IMR-90 (cell line): Measurements from ENCODE around the gene GPR183. TPM values are rescaled to one million over a fixed set of nuclear protein-coding genes. Genes with fewer than 3 reads are reported as not detected.

Source experiments
- ATAC-seq: fragments of 200-7000 bp; cut with Tn5 transposase; 2 replicates; pipeline ENCODE4 v1.9.1; 2020; ENCODE audit warnings: low read depth, mild to moderate bottlenecking, moderate library complexity
- BruUV-seq: library from RNA; stranded (reverse); fragments of 400-500 nt; replicated peaks from 2 replicates; lab custom pipeline; 2021; lab: Mats Ljungman, UMichigan
- CTCF ChIA-PET: fragments of 300-600 bp; formaldehyde crosslinking; extraction: SDS; loops from one replicate; lab custom pipeline; 2021; ENCODE audit warnings: antibody characterized with exemption; lab: Yijun Ruan, JAX
- POLR2A ChIA-PET: fragments of 300-600 bp; sonication (Branson Sonifier 250); formaldehyde crosslinking; loops from one replicate; lab custom pipeline; 2022; ENCODE audit warnings: antibody characterized with exemption; ENCODE audit not compliant: unreplicated experiment; lab: Charles Lee
- DNase-seq: peaks from one replicate; pipeline ENCODE4 v3.0.0; 2013
- H2AFZ ChIP-seq: replicated peaks from 2 replicates; pipeline ENCODE3; 2013; ENCODE audit warnings: low read length, mild to moderate bottlenecking; ENCODE audit not compliant: poor library complexity
- H2AK5ac ChIP-seq: 2 replicates; pipeline ENCODE4 v1.6.1; 2013; ENCODE audit warnings: low read depth, low read length, inconsistent platforms
- H2AK9ac ChIP-seq: replicated peaks from 2 replicates; pipeline ENCODE3; 2013; ENCODE audit warnings: mild to moderate bottlenecking, low read depth, low read length, moderate library complexity; ENCODE audit not compliant: poor library complexity
- H2BK120ac ChIP-seq: 2 replicates; pipeline ENCODE4 v1.6.1; 2013; ENCODE audit warnings: low read depth, low read length, inconsistent platforms
- H2BK15ac ChIP-seq: 3 replicates; pipeline ENCODE4 v1.6.1; 2013; ENCODE audit warnings: low read depth, low read length, inconsistent platforms
- H2BK20ac ChIP-seq: 2 replicates; pipeline ENCODE4 v1.6.1; 2013; ENCODE audit warnings: low read depth, mild to moderate bottlenecking, inconsistent platforms, low read length, moderate library complexity
- H2BK5ac ChIP-seq: 2 replicates; pipeline ENCODE4 v1.6.1; 2013; ENCODE audit warnings: mild to moderate bottlenecking, low read depth, low read length, inconsistent platforms; ENCODE audit not compliant: poor library complexity, severe bottlenecking
- H3K14ac ChIP-seq: replicated peaks from 2 replicates; pipeline ENCODE4 v1.6.1; 2013; ENCODE audit warnings: low read depth, low read length, inconsistent platforms
- H3K18ac ChIP-seq: 2 replicates; pipeline ENCODE4 v1.6.1; 2013; ENCODE audit warnings: low read depth, low read length, control low read depth
- H3K23ac ChIP-seq: 2 replicates; pipeline ENCODE4 v1.6.1; 2013; ENCODE audit warnings: low read depth, low read length, inconsistent platforms
- H3K27ac ChIP-seq: 2 replicates; pipeline ENCODE4 v1.5.1; 2013; ENCODE audit warnings: mild to moderate bottlenecking, control low read depth, low read length; ENCODE audit not compliant: insufficient read depth
- H3K27me3 ChIP-seq: 2 replicates; pipeline ENCODE4 v1.6.1; 2013; ENCODE audit warnings: low read length; ENCODE audit not compliant: control insufficient read depth, insufficient read depth
- H3K36me3 ChIP-seq: 2 replicates; pipeline ENCODE4 v1.6.1; 2013; ENCODE audit warnings: low read length, mixed read lengths; ENCODE audit not compliant: control insufficient read depth, insufficient read depth
- H3K4ac ChIP-seq: 2 replicates; pipeline ENCODE4 v1.6.1; 2013; ENCODE audit warnings: low read depth, low read length, inconsistent platforms
- H3K4me1 ChIP-seq: 2 replicates; pipeline ENCODE4 v1.6.1; 2013; ENCODE audit warnings: low read length, mixed read lengths; ENCODE audit not compliant: control insufficient read depth, insufficient read depth
- H3K4me2 ChIP-seq: 2 replicates; pipeline ENCODE4 v1.6.1; 2013; ENCODE audit warnings: low read depth, mild to moderate bottlenecking, control low read depth, low read length, moderate library complexity
- H3K4me3 ChIP-seq: 2 replicates; pipeline ENCODE4 v1.5.1; 2013; ENCODE audit warnings: low read depth, mild to moderate bottlenecking, control low read depth, low read length, moderate library complexity; ENCODE audit not compliant: insufficient read depth
- H3K56ac ChIP-seq: 2 replicates; pipeline ENCODE4 v1.6.1; 2013; ENCODE audit warnings: low read length, inconsistent platforms; ENCODE audit not compliant: insufficient read depth; ENCODE audit errors: extremely low read depth
- H3K79me1 ChIP-seq, 2 experiments: 2 replicates each; pipeline ENCODE4 v1.6.1; 2013; ENCODE audit warnings: low read length in 2 of 2, inconsistent platforms in 1 of 2, low read depth in 1 of 2
- H3K9ac ChIP-seq: 2 replicates; pipeline ENCODE4 v1.6.1; 2013; ENCODE audit warnings: low read depth, low read length, control low read depth
- H3K9me1 ChIP-seq: 2 replicates; pipeline ENCODE4 v1.6.1; 2013; ENCODE audit warnings: low read length, inconsistent platforms; ENCODE audit not compliant: insufficient read depth
- H3K9me3 ChIP-seq: 2 replicates; pipeline ENCODE4 v1.6.1; 2013; ENCODE audit warnings: low read length; ENCODE audit not compliant: control insufficient read depth, insufficient read depth
- H4K20me1 ChIP-seq: 2 replicates; pipeline ENCODE4 v1.6.1; 2013; ENCODE audit warnings: low read length, inconsistent platforms; ENCODE audit not compliant: insufficient read depth
- H4K5ac ChIP-seq: 2 replicates; pipeline ENCODE4 v1.6.1; 2013; ENCODE audit warnings: mild to moderate bottlenecking, low read depth, low read length, control low read depth
- H4K8ac ChIP-seq, 2 experiments: 2 replicates each; pipeline ENCODE4 v1.6.1; 2013; ENCODE audit warnings: low read depth in 2 of 2, low read length in 2 of 2, control low read depth in 1 of 2, inconsistent platforms in 1 of 2
- H4K91ac ChIP-seq: 2 replicates; pipeline ENCODE4 v1.6.1; 2013; ENCODE audit warnings: low read depth, low read length, inconsistent platforms; ENCODE audit not compliant: insufficient read depth
- SMC3 ChIP-seq: fragments of 150-350 bp; IDR thresholded peaks from 2 replicates; pipeline ENCODE4 v1.6.1; 2016; ENCODE audit warnings: low read depth, mild to moderate bottlenecking, antibody characterized with exemption, low read length, moderate library complexity
- WGBS, 2 experiments: methylation state at CpG; one replicate each; pipeline versions ENCODE4 v1.1.5 to v1.1.7; 2013; ENCODE audit warnings: missing lambda C conversion rate in 2 of 2; ENCODE audit not compliant: insufficient read length in 1 of 2; ENCODE audit errors: extremely low coverage in 2 of 2; 5-methylcytosine and 5-hydroxymethylcytosine counted together
- dilution Hi-C: fragments of 300-500 bp; cut with HindIII; formaldehyde crosslinking; loops from one replicate; pipeline ENCODE4 v1.14.3; 2018; ENCODE audit warnings: low sequenced_read_pairs; ENCODE audit not compliant: unreplicated experiment
- in situ Hi-C: fragments of 300-500 bp; cut with MboI; formaldehyde crosslinking; loops from 3 replicates; pipeline ENCODE4 v1.14.3; 2019; ENCODE audit warnings: low sequenced_read_pairs, inconsistent platforms, mixed read lengths
- intact Hi-C: fragments of 100-400 bp; cut with micrococcal nuclease; formaldehyde crosslinking; loops from 2 replicates; pipeline ENCODE4 v1.10.0; 2022
- polyA plus RNA-seq, 3 experiments: library from polyadenylated mRNA; depleted of rRNA; stranded (reverse); fragments of >200 nt; gene quantifications; 2 replicates each; pipeline ENCODE4 v1.2.3, GENCODE V29; 2012; ENCODE audit warnings: low replicate concordance in 1 of 3
- total RNA-seq: library from RNA; depleted of rRNA; stranded (reverse); fragments of >200 nt; gene quantifications from 2 replicates; pipeline ENCODE4 v1.2.3, GENCODE V29; 2012

GPR183 gene
- total and polyA plus RNA-seq, 2 of the 4 experiments (the other 2 are of a cell fraction) = 0.18 to 0.31 TPM

- no peak overlapping the region for H2BK5ac ChIP-seq
- no TSS peak for BruUV-seq
- ChIA-PET POLR2A (no interaction called here), CTCF (interaction anchor here (0.7 kb wide), 1 partner anchor 218 kb away, joined by 3 read pairs; no protein-coding TSS in a partner anchor)
- H3K4me1 ChIP-seq = peaks cover 5% of the 10 kb centered on the region
- no peak overlapping the region for H3K27ac ChIP-seq
- WGBS, 2 experiments = 80% methylated on average over 1 of the region's 4 CpGs; no CpG with 5 or more reads in 1 of the 2 experiments
- H2BK120ac ChIP-seq = no peak overlapping the region
- H4K91ac ChIP-seq = no peak overlapping the region
- H2AK9ac ChIP-seq = no peak overlapping the region
- ATAC-seq (no peak), DNase-seq (no peak)
- H3K36me3 ChIP-seq = no peaks in the 10 kb centered on the region; the same call in 1 of the 2 replicates
- H3K4me2 ChIP-seq = no peak overlapping the region
- no peak overlapping the region for H3K4me3 ChIP-seq
- no peak overlapping the region for H2AK5ac ChIP-seq
- no peaks in the 10 kb centered on the region for H3K27me3 ChIP-seq
- no peak overlapping the region for H3K56ac ChIP-seq
- no peaks in the 10 kb centered on the region for H3K79me1 ChIP-seq
- no peak overlapping the region for H2AFZ ChIP-seq
- no peak overlapping the region for H2BK15ac ChIP-seq
- H3K9me3 ChIP-seq = no peaks in the 10 kb centered on the region
- H3K14ac ChIP-seq = no peak overlapping the region
- H4K20me1 ChIP-seq = no peaks in the 10 kb centered on the region
- no peak overlapping the region for H3K23ac ChIP-seq
- no peak overlapping the region for H3K18ac ChIP-seq
- no peak overlapping the region for H3K4ac ChIP-seq
- in situ Hi-C loops = no loop called here
- intact Hi-C loops = no loop called here
- H4K5ac ChIP-seq = no peak overlapping the region
- H3K9ac ChIP-seq = no peak overlapping the region
- dilution Hi-C loops = no loop called here
- 0 out of 2 replicates have a peak, but pooled peaks cover 2% of the 10 kb centered on the region for H3K9me1 ChIP-seq
- TF ChIP-seq SMC3 = no peak
- no peak overlapping the region for H2BK20ac ChIP-seq
- H4K8ac ChIP-seq = no peak overlapping the region
These were observed 28.4 kb upstream of the GPR183 start for GRCh38 chr13:99335603-99336002.
